NCI-H2081 (cell line): ENCODE data around the gene CYP24A1.

Source experiments
- DNase-seq, 2 experiments: peaks; one replicate each; lab custom pipeline; 2025; lab: John Stamatoyannopoulos, UW

Gene CYP24A1

GRCh38 chr20:54174457-54175175, 830 bp upstream of the CYP24A1 start:
- no peak for DNase-seq

GRCh38 chr20:54172856-54173652, 732 bp downstream of the CYP24A1 start:
- DNase-seq: no peak

- DNase-seq: no peak
These were observed 1.3 kb downstream of the CYP24A1 start for GRCh38 chr20:54172532-54172855.

- no peak for DNase-seq
These were observed 2.8 kb downstream of the CYP24A1 start for GRCh38 chr20:54170963-54171362.

GRCh38 chr20:54170026-54170471, 3.7 kb downstream of the CYP24A1 start:
- DNase-seq: no peak

- DNase-seq: no peak
These were observed 4.6 kb downstream of the CYP24A1 start for GRCh38 chr20:54168961-54169862.

GRCh38 chr20:54167909-54168872, 5.6 kb downstream of the CYP24A1 start:
- DNase-seq: no peak

GRCh38 chr20:54166987-54167662, 6.7 kb downstream of the CYP24A1 start:
- DNase-seq: no peak

- no peak for DNase-seq
These were observed 8.0 kb downstream of the CYP24A1 start for GRCh38 chr20:54165803-54166202.

- DNase-seq: no peak
These were observed 8.8 kb downstream of the CYP24A1 start for GRCh38 chr20:54165014-54165413.

- DNase-seq: no peak
These were observed 10.4 kb downstream of the CYP24A1 start for GRCh38 chr20:54163402-54163801.

- DNase-seq: no peak
These were observed 11.3 kb downstream of the CYP24A1 start for GRCh38 chr20:54162378-54163009.

GRCh38 chr20:54161821-54162149, 12.0 kb downstream of the CYP24A1 start:
- no peak for DNase-seq

GRCh38 chr20:54161008-54161820, 12.6 kb downstream of the CYP24A1 start:
- no peak for DNase-seq

GRCh38 chr20:54160065-54161007, 13.4 kb downstream of the CYP24A1 start:
- DNase-seq: no peak

- DNase-seq: no peak
These were observed 14.8 kb downstream of the CYP24A1 start for GRCh38 chr20:54158856-54159418.

- DNase-seq: no peak
These were observed 15.6 kb downstream of the CYP24A1 start for GRCh38 chr20:54158226-54158625.
